Stomach (tissue), 4 donors: ENCODE measurements around the gene TM2D1.

ENCODE experiments used
- CTCF ChIP-seq, 7 experiments: fragments of 450-650 bp in 4 of 7; fragments of 200-600 bp in 3 of 7; sonication (generic) in 3 of 7; IDR thresholded peaks; one replicate each; pipeline ENCODE4 v1.5.1; 2016 to 2019; ENCODE audit warnings: antibody characterized with exemption in 7 of 7, control low read depth in 2 of 7, mild to moderate bottlenecking in 1 of 7
- EP300 ChIP-seq: sonication (generic); formaldehyde crosslinking; IDR thresholded peaks from one replicate; pipeline ENCODE4 v1.6.1; 2017; ENCODE audit warnings: antibody characterized with exemption
- POLR2A ChIP-seq, 4 donors: fragments of 450-650 bp; IDR thresholded peaks; one replicate each; pipeline ENCODE4 v1.6.1; 2016; ENCODE audit warnings: antibody characterized with exemption in 4 of 4, control low read depth in 2 of 4, mild to moderate bottlenecking in 1 of 4, moderate library complexity in 1 of 4
- POLR2AphosphoS5 ChIP-seq, 3 donors: sonication (generic); formaldehyde crosslinking; IDR thresholded peaks; one replicate each; pipeline ENCODE4 v1.6.1; 2016; ENCODE audit warnings: antibody characterized with exemption in 3 of 3

- TF ChIP-seq POLR2AphosphoS5 (IDR thresholded peaks at IDR 0.05) (no peak), CTCF (IDR thresholded peaks at IDR 0.05) (no peak), EP300 (no peak), POLR2A (IDR thresholded peaks at IDR 0.05) (no peak)
Observed at GRCh38 chr1:61635557-61635956, 89.4 kb downstream of the TM2D1 start.
